Natural killer cell (primary cell): ENCODE measurements around the gene CWF19L2. TPM values are rescaled to one million over a fixed set of nuclear protein-coding genes. Genes with fewer than 3 reads are reported as not detected.

Experiments used
- ATAC-seq, 3 donors: fragments of 150-1000 bp in 2 of 3; fragments of 200-7000 bp in 1 of 3; cut with Tn5 transposase; 1 replicate in 1 of 3; 2 replicates in 2 of 3; pipeline ENCODE4 v1.10.0; 2021; ENCODE audit warnings: mild to moderate bottlenecking in 2 of 3, moderate library complexity in 2 of 3
- DNase-seq, 2 donors: peaks; one replicate each; pipeline versions ENCODE4 v3.0.0 to v3.0.0-alpha.2; 2013 to 2021; ENCODE audit warnings: mixed read lengths in 1 of 2
- H3K27ac ChIP-seq: one replicate; pipeline ENCODE4 v1.5.1; 2013; ENCODE audit warnings: mild to moderate bottlenecking, low read length
- H3K27me3 ChIP-seq: one replicate; pipeline ENCODE4 v1.6.1; 2013; ENCODE audit warnings: low read length; ENCODE audit not compliant: control insufficient read depth, insufficient read depth
- H3K36me3 ChIP-seq: one replicate; pipeline ENCODE4 v1.6.1; 2013; ENCODE audit warnings: low read length; ENCODE audit not compliant: control insufficient read depth, insufficient read depth
- H3K4me1 ChIP-seq: one replicate; pipeline ENCODE4 v1.6.1; 2013; ENCODE audit warnings: low read length; ENCODE audit not compliant: control insufficient read depth, insufficient read depth
- H3K4me3 ChIP-seq: one replicate; pipeline ENCODE4 v1.5.1; 2013; ENCODE audit warnings: low read length
- H3K9me3 ChIP-seq: one replicate; pipeline ENCODE4 v1.6.1; 2013; ENCODE audit warnings: low read length; ENCODE audit not compliant: control insufficient read depth, insufficient read depth
- H3K27ac Mint-ChIP-seq, 2 donors: one replicate each; pipeline ENCODE4 v1.8.0; 2022; ENCODE audit warnings: mild to moderate bottlenecking in 2 of 2, mixed read lengths in 2 of 2, moderate library complexity in 1 of 2
- H3K27me3 Mint-ChIP-seq, 2 donors: one replicate each; pipeline ENCODE4 v1.8.0; 2022; ENCODE audit warnings: low read depth in 2 of 2, mixed read lengths in 2 of 2
- H3K36me3 Mint-ChIP-seq: one replicate; pipeline ENCODE4 v1.8.0; 2022; ENCODE audit warnings: mixed read lengths
- H3K4me1 Mint-ChIP-seq, 2 donors: one replicate each; pipeline ENCODE4 v1.8.0; 2022; ENCODE audit warnings: mixed read lengths in 2 of 2
- H3K4me3 Mint-ChIP-seq: one replicate; pipeline ENCODE4 v1.8.0; 2022; ENCODE audit warnings: mild to moderate bottlenecking, moderate library complexity, mixed read lengths
- H3K9me3 Mint-ChIP-seq, 2 donors: one replicate each; pipeline ENCODE4 v1.8.0; 2022; ENCODE audit warnings: mixed read lengths in 2 of 2
- WGBS: methylation state at CpG from one replicate; pipeline ENCODE4 v1.1.7; 2013; ENCODE audit warnings: missing lambda C conversion rate; ENCODE audit not compliant: insufficient coverage; 5-methylcytosine and 5-hydroxymethylcytosine counted together
- intact Hi-C: fragments of 100-400 bp; cut with micrococcal nuclease; formaldehyde crosslinking; loops from one replicate; pipeline ENCODE4 v1.14.2; 2022
- total RNA-seq, 4 donors: library from RNA; stranded (reverse); fragments of 120-200 nt in 1 of 4; gene quantifications; one replicate each; pipeline versions ENCODE4 v1.2.3 to v1.2.4, GENCODE V29; 2013 to 2022
- TF ChIP-seq, protein P1 (sequence below): fragments of 200-600 bp; IDR thresholded peaks from one replicate; pipeline ENCODE4 v1.8.0; 2022; ENCODE audit warnings: antibody characterized with exemption

CWF19L2 gene
- total RNA-seq, 3 donors from 2014 or later (not counting 1 experiment from before 2014, with no cell fraction given): 25.8 to 34.8 (median 28.0) TPM

DNA sequence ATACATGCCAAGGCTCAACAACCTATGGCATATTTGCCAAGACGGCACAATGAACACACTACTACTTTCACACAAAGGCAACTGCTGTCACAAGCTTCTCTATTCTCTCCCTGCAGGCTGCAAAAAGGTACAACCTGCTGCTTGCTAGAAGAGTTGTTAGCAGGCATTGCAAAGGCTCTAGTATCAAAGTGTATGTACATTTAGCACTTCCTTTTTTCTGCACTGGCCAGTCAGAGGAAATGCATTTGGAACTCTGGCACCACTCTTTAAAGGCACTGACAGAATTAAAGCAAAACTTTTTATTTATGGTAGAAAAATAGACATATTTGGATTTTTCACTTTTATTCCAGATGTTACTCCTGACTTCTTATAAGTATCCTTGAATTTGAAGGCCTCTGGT lies 125.9 kb downstream of the CWF19L2 start:
- no peaks in the 10 kb centered on the region for H3K4me1 ChIP-seq
- peaks cover 30% of the 10 kb centered on the region for H3K36me3 ChIP-seq
- no peak overlapping the region for H3K4me3 ChIP-seq
- H3K27me3 ChIP-seq: no peaks in the 10 kb centered on the region
- Mint-ChIP-seq H3K4me1 (peaks cover 0 to 5% of the 10 kb centered on the region in 2 donors), H3K36me3 (peaks cover 8% of the 10 kb centered on the region), H3K27ac (no peak overlapping the region), H3K4me3 (no peak overlapping the region), H3K27me3 (no peaks in the 10 kb centered on the region), H3K9me3 (no peaks in the 10 kb centered on the region)
- DNase-seq (no peak), ATAC-seq (no peak)
- intact Hi-C loops: no loop called here
- TF ChIP-seq, protein P1, sequence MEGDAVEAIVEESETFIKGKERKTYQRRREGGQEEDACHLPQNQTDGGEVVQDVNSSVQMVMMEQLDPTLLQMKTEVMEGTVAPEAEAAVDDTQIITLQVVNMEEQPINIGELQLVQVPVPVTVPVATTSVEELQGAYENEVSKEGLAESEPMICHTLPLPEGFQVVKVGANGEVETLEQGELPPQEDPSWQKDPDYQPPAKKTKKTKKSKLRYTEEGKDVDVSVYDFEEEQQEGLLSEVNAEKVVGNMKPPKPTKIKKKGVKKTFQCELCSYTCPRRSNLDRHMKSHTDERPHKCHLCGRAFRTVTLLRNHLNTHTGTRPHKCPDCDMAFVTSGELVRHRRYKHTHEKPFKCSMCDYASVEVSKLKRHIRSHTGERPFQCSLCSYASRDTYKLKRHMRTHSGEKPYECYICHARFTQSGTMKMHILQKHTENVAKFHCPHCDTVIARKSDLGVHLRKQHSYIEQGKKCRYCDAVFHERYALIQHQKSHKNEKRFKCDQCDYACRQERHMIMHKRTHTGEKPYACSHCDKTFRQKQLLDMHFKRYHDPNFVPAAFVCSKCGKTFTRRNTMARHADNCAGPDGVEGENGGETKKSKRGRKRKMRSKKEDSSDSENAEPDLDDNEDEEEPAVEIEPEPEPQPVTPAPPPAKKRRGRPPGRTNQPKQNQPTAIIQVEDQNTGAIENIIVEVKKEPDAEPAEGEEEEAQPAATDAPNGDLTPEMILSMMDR: no peak
- WGBS: 100% methylated on average over 1 of the region's 1 CpG
- no peaks in the 10 kb centered on the region for H3K9me3 ChIP-seq
- no peak overlapping the region for H3K27ac ChIP-seq

DNA sequence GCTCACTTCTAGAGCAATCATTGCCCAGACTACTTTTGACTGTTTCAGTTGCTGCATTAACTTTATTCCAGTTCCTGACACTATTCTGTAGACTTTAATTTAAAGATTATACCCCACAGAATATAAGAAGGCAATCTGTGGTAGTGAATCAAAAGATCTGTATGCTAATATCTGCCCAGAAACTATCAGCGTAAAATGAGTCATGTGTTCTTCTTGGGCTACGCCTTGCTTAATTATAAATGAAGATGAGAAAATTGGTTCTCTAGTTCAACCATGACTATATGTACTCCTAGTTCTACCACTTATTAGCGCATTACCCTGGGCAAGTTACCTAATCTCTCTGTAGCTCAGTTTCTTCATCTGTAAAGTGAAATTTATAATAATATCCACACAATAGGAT lies 128.5 kb downstream of the CWF19L2 start:
- TF ChIP-seq, protein P1: no peak
- ATAC-seq: no peak
- DNase-seq: no peak
- Histone ChIP-seq H3K27me3 (no peaks in the 10 kb centered on the region), H3K36me3 (peaks cover 24% of the 10 kb centered on the region), H3K4me1 (no peaks in the 10 kb centered on the region), H3K9me3 (no peaks in the 10 kb centered on the region), H3K27ac (no peak overlapping the region), H3K4me3 (no peak overlapping the region)
- peaks cover 18% of the 10 kb centered on the region for H3K36me3 Mint-ChIP-seq
- intact Hi-C loops: no loop called here
- H3K27me3 Mint-ChIP-seq: no peaks in the 10 kb centered on the region
- H3K9me3 Mint-ChIP-seq: no peaks in the 10 kb centered on the region
- peaks cover 0 to 5% of the 10 kb centered on the region in 2 donors for H3K4me1 Mint-ChIP-seq
- H3K4me3 Mint-ChIP-seq: no peak overlapping the region
- no CpG with 5 or more reads among the region's 3 CpGs for WGBS
- H3K27ac Mint-ChIP-seq: no peak overlapping the region

DNA sequence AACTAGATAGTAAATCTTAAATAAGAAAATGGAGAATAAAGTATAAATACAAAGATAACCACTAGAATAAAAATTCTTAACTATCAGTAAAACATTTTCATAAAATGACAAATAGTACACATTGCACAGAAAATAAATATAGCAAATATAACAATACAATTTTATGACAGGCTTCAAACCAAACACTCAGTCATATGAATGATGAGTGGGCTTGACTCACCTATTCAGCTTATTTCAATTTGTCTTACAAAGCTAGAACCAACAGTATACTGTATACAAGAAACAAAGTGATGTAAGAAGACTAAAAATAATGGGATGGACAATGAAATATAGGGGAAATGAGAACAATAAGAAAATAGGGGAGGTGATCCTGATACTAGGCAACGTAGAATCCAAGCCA lies 141.2 kb downstream of the CWF19L2 start:
- H3K4me1 Mint-ChIP-seq: no peaks in the 10 kb centered on the region
- no peaks in the 10 kb centered on the region for H3K27me3 Mint-ChIP-seq
- no peak overlapping the region for H3K27ac Mint-ChIP-seq
- DNase-seq (no peak), ATAC-seq (no peak)
- H3K27me3 ChIP-seq: no peaks in the 10 kb centered on the region
- H3K9me3 ChIP-seq: peaks cover 11% of the 10 kb centered on the region
- no peak overlapping the region for H3K4me3 ChIP-seq
- no peak overlapping the region for H3K4me3 Mint-ChIP-seq
- peaks cover 2 to 12% of the 10 kb centered on the region in 2 donors for H3K9me3 Mint-ChIP-seq
- H3K4me1 ChIP-seq: no peaks in the 10 kb centered on the region
- peaks cover 6% of the 10 kb centered on the region for H3K36me3 ChIP-seq
- no peak overlapping the region for H3K27ac ChIP-seq
- intact Hi-C loops: no loop called here
- no CpG with 5 or more reads among the region's 1 CpG for WGBS
- TF ChIP-seq, protein P1: no peak
- peaks cover 28% of the 10 kb centered on the region for H3K36me3 Mint-ChIP-seq

DNA sequence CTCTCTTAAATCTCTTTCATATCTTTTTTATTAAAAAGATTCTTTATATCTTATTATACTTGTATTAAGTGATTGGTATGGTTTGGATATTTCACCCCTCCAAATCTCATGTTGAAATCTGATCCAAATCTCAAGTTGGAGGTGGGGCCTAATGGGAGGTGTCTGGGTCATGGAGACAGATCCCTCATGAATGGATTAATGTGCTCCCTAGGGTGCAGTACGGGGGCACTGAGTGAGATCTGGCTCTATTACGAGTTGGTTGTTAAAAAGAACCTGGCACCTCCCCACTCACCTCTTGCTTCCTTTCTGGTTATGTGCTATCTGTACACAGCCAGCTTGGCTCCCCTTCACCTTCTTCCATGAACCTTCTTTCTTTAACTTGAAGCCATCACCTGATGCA lies 149.6 kb downstream of the CWF19L2 start:
- Mint-ChIP-seq H3K9me3 (peaks cover 0 to 2% of the 10 kb centered on the region in 2 donors), H3K4me1 (no peaks in the 10 kb centered on the region), H3K27me3 (no peaks in the 10 kb centered on the region), H3K36me3 (peaks cover 37% of the 10 kb centered on the region), H3K27ac (no peak overlapping the region), H3K4me3 (no peak overlapping the region)
- TF ChIP-seq, protein P1: no peak
- ATAC-seq: no peak
- WGBS: 66% methylated on average over 2 of the region's 2 CpGs
- H3K4me1 ChIP-seq: no peaks in the 10 kb centered on the region
- no peak overlapping the region for H3K4me3 ChIP-seq
- no peaks in the 10 kb centered on the region for H3K9me3 ChIP-seq
- no peaks in the 10 kb centered on the region for H3K27me3 ChIP-seq
- no peak overlapping the region for H3K27ac ChIP-seq
- intact Hi-C loops: no loop called here
- peaks cover 12% of the 10 kb centered on the region for H3K36me3 ChIP-seq
- DNase-seq: no peak
